Measurements from ENCODE around the gene U2AF1. TPM values are rescaled to one million over a fixed set of nuclear protein-coding genes. Genes with fewer than 3 reads are reported as not detected.
"Not testable (repeated sequence)": the region's sequence is repeated elsewhere in the genome, so short reads cannot be mapped to it uniquely, and the experiment has no call there.

The U2AF1 gene
- total and polyA plus RNA-seq, 2 experiments from 2014 or later: 46.0 to 83.8 TPM

- H3K4me1 ChIP-seq (ENCODE audit: low read depth); H3K4me3 ChIP-seq; H3K9me3 ChIP-seq (ENCODE audit: low read depth); DNase-seq (ENCODE audit: low read depth in 1 of 2, low spot score in 1 of 2); H3K36me3 ChIP-seq; H3K27me3 ChIP-seq; H3K27ac ChIP-seq: not testable (repeated sequence)
Observed at GRCh38 chr21:43104642-43105041, 2.7 kb downstream of the U2AF1 start.

GRCh38 chr21:43102281-43102680 is 5.1 kb downstream of the U2AF1 start:
- not testable (repeated sequence) for H3K4me1 ChIP-seq (ENCODE audit: low read depth); H3K9me3 ChIP-seq (ENCODE audit: low read depth); H3K27ac ChIP-seq

GRCh38 chr21:43101676-43102075 is 5.7 kb downstream of the U2AF1 start:
- not testable (repeated sequence) for H3K27ac ChIP-seq; H3K4me1 ChIP-seq (ENCODE audit: low read depth); H3K27me3 ChIP-seq; H3K36me3 ChIP-seq; H3K9me3 ChIP-seq (ENCODE audit: low read depth); DNase-seq (ENCODE audit: low read depth in 1 of 2, low spot score in 1 of 2); H3K4me3 ChIP-seq

More at GRCh38 chr21:43102281-43102680, 5.1 kb downstream of the U2AF1 start:
- DNase-seq (ENCODE audit: low read depth in 1 of 2, low spot score in 1 of 2); H3K4me3 ChIP-seq; H3K27me3 ChIP-seq; H3K36me3 ChIP-seq: not testable (repeated sequence)

GRCh38 chr21:43101000-43101399 is 6.4 kb downstream of the U2AF1 start:
- H3K27me3 ChIP-seq; H3K4me1 ChIP-seq (ENCODE audit: low read depth); H3K36me3 ChIP-seq; H3K4me3 ChIP-seq; H3K9me3 ChIP-seq (ENCODE audit: low read depth); H3K27ac ChIP-seq; DNase-seq (ENCODE audit: low read depth in 1 of 2, low spot score in 1 of 2): not testable (repeated sequence)

GRCh38 chr21:43091979-43092614 is 15.3 kb downstream of the U2AF1 start:
- not testable (repeated sequence) for H3K27ac ChIP-seq; H3K9me3 ChIP-seq (ENCODE audit: low read depth); H3K4me1 ChIP-seq (ENCODE audit: low read depth); H3K36me3 ChIP-seq; H3K27me3 ChIP-seq; H3K4me3 ChIP-seq; DNase-seq (ENCODE audit: low read depth in 1 of 2, low spot score in 1 of 2)

GRCh38 chr21:43090947-43091346 is 16.4 kb downstream of the U2AF1 start:
- H3K4me3 ChIP-seq; H3K4me1 ChIP-seq (ENCODE audit: low read depth); H3K27ac ChIP-seq; H3K9me3 ChIP-seq (ENCODE audit: low read depth); H3K36me3 ChIP-seq; DNase-seq (ENCODE audit: low read depth in 1 of 2, low spot score in 1 of 2); H3K27me3 ChIP-seq: not testable (repeated sequence)

GRCh38 chr21:43089463-43089862 is 17.9 kb downstream of the U2AF1 start:
- not testable (repeated sequence) for H3K36me3 ChIP-seq; DNase-seq (ENCODE audit: low read depth in 1 of 2, low spot score in 1 of 2); H3K9me3 ChIP-seq (ENCODE audit: low read depth); H3K4me1 ChIP-seq (ENCODE audit: low read depth); H3K4me3 ChIP-seq; H3K27me3 ChIP-seq; H3K27ac ChIP-seq

- not testable (repeated sequence) for DNase-seq (ENCODE audit: low read depth in 1 of 2, low spot score in 1 of 2); H3K4me3 ChIP-seq; H3K36me3 ChIP-seq; H3K9me3 ChIP-seq (ENCODE audit: low read depth); H3K4me1 ChIP-seq (ENCODE audit: low read depth); H3K27me3 ChIP-seq; H3K27ac ChIP-seq
Observed at GRCh38 chr21:43082587-43083300, 24.6 kb downstream of the U2AF1 start.

GRCh38 chr21:43076643-43077042 is 30.7 kb downstream of the U2AF1 start:
- H3K4me3 ChIP-seq; H3K36me3 ChIP-seq; DNase-seq (ENCODE audit: low read depth in 1 of 2, low spot score in 1 of 2): not testable (repeated sequence)

GRCh38 chr21:43076023-43076637 is 31.2 kb downstream of the U2AF1 start:
- DNase-seq (ENCODE audit: low read depth in 1 of 2, low spot score in 1 of 2): not testable (repeated sequence)

More at GRCh38 chr21:43076643-43077042, 30.7 kb downstream of the U2AF1 start:
- not testable (repeated sequence) for H3K4me1 ChIP-seq (ENCODE audit: low read depth); H3K27me3 ChIP-seq; H3K27ac ChIP-seq; H3K9me3 ChIP-seq (ENCODE audit: low read depth)

GRCh38 chr21:43075170-43076022 is 32.0 kb downstream of the U2AF1 start, which contains the start of gene CBS:
TSS of gene CBS (minus strand) at chr21:43075835. CDS start at chr21:43072193, 3,642 bp downstream.
- not testable (repeated sequence) for DNase-seq (ENCODE audit: low read depth in 1 of 2, low spot score in 1 of 2); H3K9me3 ChIP-seq (ENCODE audit: low read depth); H3K4me1 ChIP-seq (ENCODE audit: low read depth); H3K27ac ChIP-seq; H3K27me3 ChIP-seq; H3K4me3 ChIP-seq; H3K36me3 ChIP-seq

More at GRCh38 chr21:43076023-43076637, 31.2 kb downstream of the U2AF1 start:
- not testable (repeated sequence) for H3K4me1 ChIP-seq (ENCODE audit: low read depth); H3K27me3 ChIP-seq; H3K27ac ChIP-seq; H3K36me3 ChIP-seq; H3K9me3 ChIP-seq (ENCODE audit: low read depth); H3K4me3 ChIP-seq

- H3K27ac ChIP-seq; DNase-seq (ENCODE audit: low read depth in 1 of 2, low spot score in 1 of 2); H3K4me1 ChIP-seq (ENCODE audit: low read depth); H3K4me3 ChIP-seq; H3K36me3 ChIP-seq; H3K27me3 ChIP-seq; H3K9me3 ChIP-seq (ENCODE audit: low read depth): not testable (repeated sequence)
Observed at GRCh38 chr21:43074401-43075169, 32.8 kb downstream of the U2AF1 start.

GRCh38 chr21:43072742-43073141 is 34.6 kb downstream of the U2AF1 start:
- not testable (repeated sequence) for H3K9me3 ChIP-seq (ENCODE audit: low read depth); H3K4me3 ChIP-seq; H3K27me3 ChIP-seq; H3K36me3 ChIP-seq; H3K4me1 ChIP-seq (ENCODE audit: low read depth); H3K27ac ChIP-seq; DNase-seq (ENCODE audit: low read depth in 1 of 2, low spot score in 1 of 2)
